CD14-positive monocyte (primary cell): ENCODE data around the gene ABHD17B. TPM values are rescaled to one million over a fixed set of nuclear protein-coding genes. Genes with fewer than 3 reads are reported as not detected.

Experiments used
- DNase-seq, 3 donors: peaks; one replicate each; pipeline ENCODE4 v3.0.0-alpha.2; 2011 to 2022
- H2AFZ ChIP-seq: 2 replicates; pipeline ENCODE4 v1.6.0; 2012; ENCODE audit warnings: mild to moderate bottlenecking, low read depth, low read length, inconsistent platforms; ENCODE audit not compliant: insufficient read depth, poor library complexity, severe bottlenecking
- H3K27ac ChIP-seq, 2 donors: 1 replicate in 1 of 2; 2 replicates in 1 of 2; pipeline ENCODE4 v1.5.1; 2012 to 2013; ENCODE audit warnings: low read length in 2 of 2, control low read depth in 1 of 2, inconsistent platforms in 1 of 2, low read depth in 1 of 2, mild to moderate bottlenecking in 1 of 2
- H3K27me3 ChIP-seq, 2 donors: one replicate each; pipeline versions ENCODE4 v1.6.0 to v1.6.1; 2011 to 2013; ENCODE audit warnings: low read length in 2 of 2; ENCODE audit not compliant: control insufficient read depth in 2 of 2, insufficient read depth in 2 of 2
- H3K36me3 ChIP-seq, 2 donors: replicated peaks in 1 of 2; 1 replicate in 1 of 2; 2 replicates in 1 of 2; pipeline versions ENCODE4 v1.5.1 to v1.6.1; 2012 to 2013; ENCODE audit warnings: low read length in 2 of 2, control low read depth in 1 of 2, inconsistent platforms in 1 of 2, mild to moderate bottlenecking in 1 of 2; ENCODE audit not compliant: insufficient read depth in 2 of 2, control insufficient read depth in 1 of 2
- H3K4me1 ChIP-seq, 2 donors: 1 replicate in 1 of 2; 2 replicates in 1 of 2; pipeline versions ENCODE4 v1.5.1 to v1.6.1; 2012 to 2013; ENCODE audit warnings: low read length in 2 of 2, control low read depth in 1 of 2, inconsistent platforms in 1 of 2, mild to moderate bottlenecking in 1 of 2, moderate library complexity in 1 of 2; ENCODE audit not compliant: insufficient read depth in 2 of 2, control insufficient read depth in 1 of 2
- H3K4me2 ChIP-seq: replicated peaks from 2 replicates; pipeline ENCODE3; 2012; ENCODE audit warnings: low read length, moderate library complexity, mild to moderate bottlenecking; ENCODE audit not compliant: poor library complexity, severe bottlenecking; ENCODE audit errors: extremely low read depth
- H3K4me3 ChIP-seq, 3 experiments: fragments of 200-600 bp in 1 of 3; sonication (generic) in 1 of 3; replicated peaks in 1 of 3; 1 replicate in 2 of 3; 2 replicates in 1 of 3; pipeline ENCODE4 v1.5.1; 2011 to 2013; ENCODE audit warnings: low read length in 3 of 3, mild to moderate bottlenecking in 3 of 3, control low read depth in 2 of 3, low read depth in 2 of 3, inconsistent platforms in 1 of 3, moderate library complexity in 1 of 3
- H3K79me2 ChIP-seq: 2 replicates; pipeline ENCODE4 v1.6.0; 2012; ENCODE audit warnings: mild to moderate bottlenecking, control low read depth, inconsistent platforms, low read length, moderate library complexity; ENCODE audit not compliant: insufficient read depth
- H3K9ac ChIP-seq: 2 replicates; pipeline ENCODE4 v1.6.0; 2017; ENCODE audit warnings: low read length, mild to moderate bottlenecking; ENCODE audit not compliant: insufficient read depth, poor library complexity, severe bottlenecking
- H3K9me3 ChIP-seq, 2 donors: replicated peaks in 1 of 2; 1 replicate in 1 of 2; 2 replicates in 1 of 2; pipeline versions ENCODE4 v1.5.1 to v1.6.1; 2012 to 2013; ENCODE audit warnings: low read length in 2 of 2, control low read depth in 1 of 2; ENCODE audit not compliant: control insufficient read depth in 1 of 2, insufficient read depth in 1 of 2
- H4K20me1 ChIP-seq: 2 replicates; pipeline ENCODE4 v1.6.0; 2012; ENCODE audit warnings: mild to moderate bottlenecking, low read length, control low read depth, moderate library complexity; ENCODE audit not compliant: insufficient read depth
- H3K27ac Mint-ChIP-seq, 7 donors: one replicate each; pipeline ENCODE4 v1.8.0; 2020; ENCODE audit warnings: mild to moderate bottlenecking in 7 of 7, mixed read lengths in 7 of 7, moderate library complexity in 6 of 7, inconsistent platforms in 2 of 7
- H3K27me3 Mint-ChIP-seq, 3 donors: one replicate each; pipeline ENCODE4 v1.8.0; 2021 to 2022; ENCODE audit warnings: low read depth in 3 of 3, mild to moderate bottlenecking in 3 of 3, mixed read lengths in 3 of 3, moderate library complexity in 3 of 3, inconsistent platforms in 1 of 3
- H3K36me3 Mint-ChIP-seq, 2 donors: one replicate each; pipeline ENCODE4 v1.8.0; 2020; ENCODE audit warnings: mixed read lengths in 2 of 2, inconsistent platforms in 1 of 2, mild to moderate bottlenecking in 1 of 2
- H3K4me1 Mint-ChIP-seq: one replicate; pipeline ENCODE4 v1.8.0; 2020; ENCODE audit warnings: mild to moderate bottlenecking, mixed read lengths
- H3K4me3 Mint-ChIP-seq, 2 donors: one replicate each; pipeline ENCODE4 v1.8.0; 2020; ENCODE audit warnings: mild to moderate bottlenecking in 2 of 2, mixed read lengths in 2 of 2, moderate library complexity in 1 of 2
- H3K9me3 Mint-ChIP-seq, 7 donors: one replicate each; pipeline ENCODE4 v1.8.0; 2020 to 2022; ENCODE audit warnings: mixed read lengths in 7 of 7, mild to moderate bottlenecking in 6 of 7, moderate library complexity in 6 of 7, inconsistent platforms in 2 of 7
- WGBS: methylation state at CpG from one replicate; pipeline ENCODE4 v1.1.5; 2013; ENCODE audit warnings: missing lambda C conversion rate; ENCODE audit not compliant: insufficient coverage; 5-methylcytosine and 5-hydroxymethylcytosine counted together
- intact Hi-C, 2 donors: fragments of 100-400 bp; cut with micrococcal nuclease; formaldehyde crosslinking; loops; one replicate each; pipeline versions ENCODE4 v1.15.0 to v1.15.1; 2023
- polyA plus RNA-seq, 3 donors: library from polyadenylated mRNA; depleted of rRNA in 1 of 3; unstranded in 2 of 3; stranded (reverse) in 1 of 3; fragments of 300-500 nt in 2 of 3; fragments of >200 nt in 1 of 3; fragmentation: Illumina TruSeq in 2 of 3; gene quantifications; 1 replicate in 2 of 3; 2 replicates in 1 of 3; pipeline ENCODE4 v1.2.3, GENCODE V29; 2012 to 2021
- TF ChIP-seq, protein P1 (sequence below): fragments of 200-600 bp; IDR thresholded peaks from one replicate; pipeline ENCODE4 v1.8.0; 2022; ENCODE audit warnings: antibody characterized with exemption, mild to moderate bottlenecking

The ABHD17B gene
- polyA plus RNA-seq, 3 donors = 4.1 to 12.8 (median 12.3) TPM

DNA sequence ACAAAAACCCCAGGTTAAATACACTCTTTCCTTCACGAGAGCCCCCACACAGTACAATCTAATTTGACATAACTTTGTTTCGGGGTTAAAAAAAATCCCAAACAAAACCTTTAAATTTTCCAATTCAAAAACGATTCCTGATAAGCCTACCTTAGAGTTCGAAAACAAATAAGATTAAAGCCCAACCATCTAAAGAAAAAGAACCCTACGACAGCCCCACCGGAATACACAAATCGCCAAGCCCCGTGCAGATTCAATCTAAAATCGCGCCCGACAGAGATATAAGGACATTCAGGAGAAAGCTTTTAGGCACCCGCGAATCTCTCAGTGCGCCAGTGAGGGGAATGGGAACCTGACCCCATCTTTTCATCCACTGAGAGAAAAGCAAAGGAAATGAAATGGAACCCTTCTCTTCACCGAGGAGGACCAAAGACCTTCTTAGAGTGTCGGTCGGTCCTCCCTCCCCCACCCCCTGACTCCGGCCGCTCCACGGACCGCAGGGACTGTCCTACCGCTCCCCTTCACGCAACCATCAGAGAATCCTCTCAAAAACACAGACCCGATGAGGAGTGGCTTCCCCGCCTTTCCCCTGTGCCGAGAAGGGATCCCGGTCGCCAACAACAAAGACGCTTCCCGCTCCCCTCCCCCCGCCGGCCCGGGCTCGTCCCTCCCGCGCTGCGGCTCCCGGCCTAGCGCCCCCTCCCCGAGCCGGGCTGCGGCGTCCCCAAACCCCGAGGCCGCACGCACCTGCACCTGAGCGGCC, 925 bp downstream of the ABHD17B start:
- WGBS = 0% methylated on average over 46 of the region's 47 CpGs
- H3K36me3 Mint-ChIP-seq = peaks cover 4 to 18% of the 10 kb centered on the region in 2 donors
- Histone ChIP-seq H3K79me2 (peaks cover 89% of the 10 kb centered on the region), H2AFZ (peak overlapping the region; percentile 84), H3K27ac (peak overlapping the region; percentile 89), H3K36me3 (peaks cover 2 to 4% of the 10 kb centered on the region in 2 donors), H4K20me1 (peaks cover 67% of the 10 kb centered on the region), H3K9ac (peak overlapping the region; percentile 79), H3K4me3 (peak overlapping the region; percentile 65 to 89 (median 75)), H3K4me1 (peaks cover 22 to 40% of the 10 kb centered on the region in 2 donors), H3K27me3 (no peaks in the 10 kb centered on the region), H3K9me3 (no peaks in the 10 kb centered on the region), H3K4me2 (peak overlapping the region; percentile 93)
- H3K27ac Mint-ChIP-seq = peak overlapping the region; percentile 79 to 92 (median 89)
- H3K9me3 Mint-ChIP-seq = no peaks in the 10 kb centered on the region
- H3K4me1 Mint-ChIP-seq = peaks cover 57% of the 10 kb centered on the region
- H3K27me3 Mint-ChIP-seq = no peaks in the 10 kb centered on the region
- intact Hi-C loops = loop anchor here in 1 of 2 donors (5.0 to 10.0 kb wide), 2 partner anchors 85 to 143 kb away; partner anchors contain the start of gene CEMIP2
- H3K4me3 Mint-ChIP-seq = peak overlapping the region; percentile 97 to 100
- TF ChIP-seq, protein P1, sequence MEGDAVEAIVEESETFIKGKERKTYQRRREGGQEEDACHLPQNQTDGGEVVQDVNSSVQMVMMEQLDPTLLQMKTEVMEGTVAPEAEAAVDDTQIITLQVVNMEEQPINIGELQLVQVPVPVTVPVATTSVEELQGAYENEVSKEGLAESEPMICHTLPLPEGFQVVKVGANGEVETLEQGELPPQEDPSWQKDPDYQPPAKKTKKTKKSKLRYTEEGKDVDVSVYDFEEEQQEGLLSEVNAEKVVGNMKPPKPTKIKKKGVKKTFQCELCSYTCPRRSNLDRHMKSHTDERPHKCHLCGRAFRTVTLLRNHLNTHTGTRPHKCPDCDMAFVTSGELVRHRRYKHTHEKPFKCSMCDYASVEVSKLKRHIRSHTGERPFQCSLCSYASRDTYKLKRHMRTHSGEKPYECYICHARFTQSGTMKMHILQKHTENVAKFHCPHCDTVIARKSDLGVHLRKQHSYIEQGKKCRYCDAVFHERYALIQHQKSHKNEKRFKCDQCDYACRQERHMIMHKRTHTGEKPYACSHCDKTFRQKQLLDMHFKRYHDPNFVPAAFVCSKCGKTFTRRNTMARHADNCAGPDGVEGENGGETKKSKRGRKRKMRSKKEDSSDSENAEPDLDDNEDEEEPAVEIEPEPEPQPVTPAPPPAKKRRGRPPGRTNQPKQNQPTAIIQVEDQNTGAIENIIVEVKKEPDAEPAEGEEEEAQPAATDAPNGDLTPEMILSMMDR = no peak
- peak; percentile 6 to 31 (median 8) for DNase-seq

DNA sequence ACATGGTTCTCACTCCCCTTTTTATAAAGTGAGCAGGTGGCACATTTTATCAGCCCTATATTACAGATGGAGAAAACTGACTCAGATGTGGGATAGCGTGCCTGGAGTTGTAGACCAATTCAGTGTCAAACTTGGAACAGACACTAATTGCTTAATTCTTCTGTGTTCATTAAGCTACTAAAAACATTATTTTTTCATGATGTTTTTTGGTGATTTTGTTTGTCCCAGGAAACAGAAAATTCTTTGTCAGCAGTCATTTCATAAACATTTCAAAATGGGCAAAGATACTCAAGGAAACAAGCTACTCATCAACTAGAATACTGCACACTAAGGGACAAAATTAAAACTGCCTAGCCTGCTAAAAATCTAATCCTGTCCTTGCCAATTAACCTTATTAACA, 2.2 kb downstream of the ABHD17B start:
- WGBS = no CpG with 5 or more reads among the region's 1 CpG
- Histone ChIP-seq H2AFZ (no peak overlapping the region), H3K9ac (no peak overlapping the region), H4K20me1 (peaks cover 66% of the 10 kb centered on the region), H3K27me3 (no peaks in the 10 kb centered on the region), H3K4me1 (peaks cover 22 to 40% of the 10 kb centered on the region in 2 donors), H3K27ac (no peak overlapping the region), H3K36me3 (peaks cover 2 to 4% of the 10 kb centered on the region in 2 donors), H3K9me3 (no peaks in the 10 kb centered on the region), H3K79me2 (peaks cover 89% of the 10 kb centered on the region), H3K4me3 (peak overlapping the region in 1 of 3 experiments; percentile 89), H3K4me2 (peak overlapping the region; percentile 93)
- H3K4me1 Mint-ChIP-seq = peaks cover 57% of the 10 kb centered on the region
- no peak for DNase-seq
- TF ChIP-seq, protein P1 = no peak
- no peaks in the 10 kb centered on the region for H3K27me3 Mint-ChIP-seq
- H3K9me3 Mint-ChIP-seq = no peaks in the 10 kb centered on the region
- peak overlapping the region; percentile 97 to 100 for H3K4me3 Mint-ChIP-seq
- H3K27ac Mint-ChIP-seq = peak overlapping the region in 1 of 7 donors; percentile 23
- intact Hi-C loops = no loop called here
- H3K36me3 Mint-ChIP-seq = peaks cover 10 to 23% of the 10 kb centered on the region in 2 donors
